Neural cell (in vitro differentiated cells): Measurements from ENCODE around the gene HDDC3. TPM values are rescaled to one million over a fixed set of nuclear protein-coding genes. Genes with fewer than 3 reads are reported as not detected.

Experiments used
- H2AFZ ChIP-seq: fragments of 200-600, 300-800 bp; sonication (generic), shearing (Covaris generic); 2 replicates; pipeline ENCODE4 v1.6.0; 2014; ENCODE audit warnings: low read depth, mild to moderate bottlenecking, antibody characterized with exemption, low read length, moderate library complexity
- H3F3A ChIP-seq: fragments of 200-600 bp; shearing (Covaris generic); 2 replicates; pipeline ENCODE4 v1.6.1; 2016; ENCODE audit warnings: mild to moderate bottlenecking, moderate library complexity, mixed read lengths, antibody characterized with exemption, low read length; ENCODE audit not compliant: insufficient read depth, poor library complexity, severe bottlenecking
- H3K27ac ChIP-seq: fragments of 200-600, 300-800 bp; sonication (generic), shearing (Covaris generic); 2 replicates; pipeline ENCODE4 v1.5.1; 2014; ENCODE audit warnings: mild to moderate bottlenecking, low read length, moderate library complexity
- H3K27me3 ChIP-seq: fragments of 300-800, 200-600 bp; sonication (generic), shearing (Covaris generic); 2 replicates; pipeline ENCODE4 v1.6.0; 2014; ENCODE audit warnings: mild to moderate bottlenecking, low read depth, low read length, moderate library complexity; ENCODE audit not compliant: insufficient read depth
- H3K36me3 ChIP-seq: fragments of 300-800, 200-600 bp; sonication (generic), shearing (Covaris generic); 2 replicates; pipeline ENCODE4 v1.5.1; 2014; ENCODE audit warnings: mild to moderate bottlenecking, antibody characterized with exemption, low read length, moderate library complexity; ENCODE audit not compliant: insufficient read depth
- H3K4me2 ChIP-seq: fragments of 300-800, 200-600 bp; sonication (generic), shearing (Covaris generic); 2 replicates; pipeline ENCODE4 v1.6.0; 2014; ENCODE audit warnings: mild to moderate bottlenecking, low read length
- H3K4me3 ChIP-seq: fragments of 300-800, 200-600 bp; sonication (generic), shearing (Covaris generic); 2 replicates; pipeline ENCODE4 v1.5.1; 2014; ENCODE audit warnings: mild to moderate bottlenecking, low read length, moderate library complexity
- H3K79me2 ChIP-seq: fragments of 200-600 bp; shearing (Covaris generic); replicated peaks from 2 replicates; pipeline ENCODE4 v1.6.0; 2014; ENCODE audit warnings: mild to moderate bottlenecking, low read length, moderate library complexity; ENCODE audit not compliant: insufficient read depth
- H3K9ac ChIP-seq: fragments of 300-800, 200-600 bp; sonication (generic), shearing (Covaris generic); 2 replicates; pipeline ENCODE4 v1.6.1; 2016; ENCODE audit warnings: mild to moderate bottlenecking, low read length, mixed read lengths
- H3K9me2 ChIP-seq: fragments of 200-600 bp; shearing (Covaris generic); 2 replicates; pipeline ENCODE4 v1.6.1; 2016; ENCODE audit warnings: mild to moderate bottlenecking, low read length, mixed read lengths; ENCODE audit not compliant: insufficient read depth
- H3K9me3 ChIP-seq: fragments of 200-600, 300-800 bp; sonication (generic), shearing (Covaris generic); 2 replicates; pipeline ENCODE4 v1.6.1; 2016; ENCODE audit warnings: mild to moderate bottlenecking, mixed run types, low read length, moderate library complexity, mixed read lengths
- H4K20me1 ChIP-seq: fragments of 200-600 bp; shearing (Covaris generic); 2 replicates; pipeline ENCODE4 v1.6.1; 2016; ENCODE audit warnings: mild to moderate bottlenecking, mixed run types; ENCODE audit not compliant: insufficient read depth
- CTCF ChIP-seq: fragments of 450-650 bp; IDR thresholded peaks from 2 replicates; pipeline ENCODE4 v1.5.1; 2014; ENCODE audit warnings: antibody characterized with exemption, mild to moderate bottlenecking, moderate library complexity; ENCODE audit not compliant: poor library complexity, severe bottlenecking
- EZH2 ChIP-seq: fragments of 200-600, 300-800 bp; shearing (Covaris generic), sonication (generic); IDR thresholded peaks from 2 replicates; pipeline ENCODE4 v1.6.1; 2014; ENCODE audit warnings: antibody characterized with exemption, low read length, borderline replicate concordance, mild to moderate bottlenecking; ENCODE audit not compliant: insufficient read depth, poor library complexity, severe bottlenecking
- MXI1 ChIP-seq: fragments of 450-650 bp; conservative IDR thresholded peaks from 2 replicates; pipeline ENCODE4 v1.6.1; 2014; ENCODE audit warnings: antibody characterized with exemption, mild to moderate bottlenecking; ENCODE audit not compliant: poor library complexity, severe bottlenecking
- RAD21 ChIP-seq: fragments of 450-650 bp; conservative IDR thresholded peaks from 2 replicates; pipeline ENCODE4 v1.6.1; 2014; ENCODE audit warnings: antibody characterized with exemption, mild to moderate bottlenecking, moderate library complexity
- SMC3 ChIP-seq: fragments of 450-650 bp; conservative IDR thresholded peaks from 2 replicates; pipeline ENCODE4 v1.6.1; 2014; ENCODE audit warnings: antibody characterized with exemption, mild to moderate bottlenecking, moderate library complexity; ENCODE audit not compliant: poor library complexity
- TAF1 ChIP-seq: IDR thresholded peaks from 2 replicates; pipeline ENCODE4 v1.6.1; 2012; ENCODE audit warnings: low read depth
- polyA plus RNA-seq: library from polyadenylated mRNA; depleted of rRNA; stranded (reverse); fragments of >200 nt; gene quantifications from 2 replicates; pipeline ENCODE4 v1.2.3, GENCODE V29; 2014
- TF ChIP-seq, protein P1 (sequence below): IDR thresholded peaks from 2 replicates; pipeline ENCODE4 v1.6.1; 2012; ENCODE audit warnings: borderline replicate concordance

HDDC3 gene
- polyA plus RNA-seq, 1 donor from 2014 or later, result 20.1 TPM

DNA sequence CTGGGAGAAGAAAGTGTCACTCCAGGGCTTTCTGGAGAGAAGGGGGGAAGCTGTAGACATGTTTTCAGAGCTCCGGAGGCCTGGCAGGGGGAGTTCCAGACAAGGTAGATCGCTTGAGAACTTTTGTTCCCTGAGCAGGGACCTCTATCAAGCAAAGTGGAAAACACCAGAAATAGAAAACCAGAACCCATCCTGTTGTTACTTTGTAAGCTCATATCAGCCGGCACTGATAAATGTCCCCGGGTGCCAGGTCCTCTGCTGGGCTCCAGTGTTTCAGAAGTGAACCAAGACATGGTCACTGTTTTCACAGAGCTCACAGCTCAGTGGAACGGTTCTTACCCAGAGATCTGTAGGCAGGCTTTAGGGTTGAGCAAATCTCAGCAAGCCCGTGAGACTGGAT is 13.5 kb downstream of the HDDC3 start:
- Histone ChIP-seq H3K4me2 (no peak overlapping the region), H3K79me2 (no peaks in the 10 kb centered on the region), H3K9me2 (no peaks in the 10 kb centered on the region), H3K27me3 (no peaks in the 10 kb centered on the region), H3K9ac (no peak overlapping the region), H3K4me3 (no peak overlapping the region), H2AFZ (no peak overlapping the region), H3K27ac (no peak overlapping the region), H3K36me3 (no peaks in the 10 kb centered on the region), H3F3A (no peaks in the 10 kb centered on the region), H4K20me1 (no peaks in the 10 kb centered on the region), H3K9me3 (no peaks in the 10 kb centered on the region)
- TF ChIP-seq EZH2 (no peak), SMC3 (no peak), CTCF (no peak), TAF1 (no peak), RAD21 (no peak)
- TF ChIP-seq, protein P1, sequence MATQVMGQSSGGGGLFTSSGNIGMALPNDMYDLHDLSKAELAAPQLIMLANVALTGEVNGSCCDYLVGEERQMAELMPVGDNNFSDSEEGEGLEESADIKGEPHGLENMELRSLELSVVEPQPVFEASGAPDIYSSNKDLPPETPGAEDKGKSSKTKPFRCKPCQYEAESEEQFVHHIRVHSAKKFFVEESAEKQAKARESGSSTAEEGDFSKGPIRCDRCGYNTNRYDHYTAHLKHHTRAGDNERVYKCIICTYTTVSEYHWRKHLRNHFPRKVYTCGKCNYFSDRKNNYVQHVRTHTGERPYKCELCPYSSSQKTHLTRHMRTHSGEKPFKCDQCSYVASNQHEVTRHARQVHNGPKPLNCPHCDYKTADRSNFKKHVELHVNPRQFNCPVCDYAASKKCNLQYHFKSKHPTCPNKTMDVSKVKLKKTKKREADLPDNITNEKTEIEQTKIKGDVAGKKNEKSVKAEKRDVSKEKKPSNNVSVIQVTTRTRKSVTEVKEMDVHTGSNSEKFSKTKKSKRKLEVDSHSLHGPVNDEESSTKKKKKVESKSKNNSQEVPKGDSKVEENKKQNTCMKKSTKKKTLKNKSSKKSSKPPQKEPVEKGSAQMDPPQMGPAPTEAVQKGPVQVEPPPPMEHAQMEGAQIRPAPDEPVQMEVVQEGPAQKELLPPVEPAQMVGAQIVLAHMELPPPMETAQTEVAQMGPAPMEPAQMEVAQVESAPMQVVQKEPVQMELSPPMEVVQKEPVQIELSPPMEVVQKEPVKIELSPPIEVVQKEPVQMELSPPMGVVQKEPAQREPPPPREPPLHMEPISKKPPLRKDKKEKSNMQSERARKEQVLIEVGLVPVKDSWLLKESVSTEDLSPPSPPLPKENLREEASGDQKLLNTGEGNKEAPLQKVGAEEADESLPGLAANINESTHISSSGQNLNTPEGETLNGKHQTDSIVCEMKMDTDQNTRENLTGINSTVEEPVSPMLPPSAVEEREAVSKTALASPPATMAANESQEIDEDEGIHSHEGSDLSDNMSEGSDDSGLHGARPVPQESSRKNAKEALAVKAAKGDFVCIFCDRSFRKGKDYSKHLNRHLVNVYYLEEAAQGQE, result no peak

DNA sequence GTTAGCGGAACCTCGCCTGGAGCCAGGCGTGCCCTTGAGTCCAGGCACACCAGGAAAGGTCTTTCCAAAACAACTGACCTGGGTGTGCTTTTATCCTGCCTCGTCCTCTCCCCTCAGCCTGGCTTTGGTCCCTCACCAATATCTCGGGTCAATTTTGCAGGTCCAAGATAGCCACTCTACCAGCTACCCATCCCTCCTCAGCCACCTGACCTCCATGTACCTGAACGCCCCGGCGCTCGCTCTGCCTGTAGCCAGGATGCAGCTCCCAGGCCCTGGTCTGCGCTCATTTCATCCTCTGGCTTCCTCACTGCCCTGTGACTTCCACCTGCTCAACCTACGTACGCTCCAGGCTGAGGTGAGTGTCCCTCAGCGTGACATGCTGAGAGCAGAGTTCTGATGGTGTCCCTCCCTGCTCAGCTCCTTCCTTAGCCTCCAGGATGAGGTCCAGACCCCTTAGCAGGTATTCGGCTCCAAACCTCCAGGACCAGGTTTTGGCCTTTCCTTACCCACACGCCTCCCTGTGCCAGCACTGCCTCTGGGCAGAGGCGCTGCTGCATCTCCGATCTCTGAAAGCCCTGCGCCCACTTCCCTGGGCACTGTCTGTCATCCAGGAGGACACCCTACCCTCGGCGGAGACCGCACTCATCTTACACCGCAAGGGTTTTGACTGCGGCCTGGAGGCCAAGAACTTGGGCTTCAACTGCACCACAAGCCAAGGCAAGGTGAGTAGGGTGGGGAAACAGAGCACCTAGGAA is 14.1 kb downstream of the HDDC3 start:
- no peak overlapping the region for H3K4me2 ChIP-seq
- H3K4me3 ChIP-seq, result no peak overlapping the region
- no peaks in the 10 kb centered on the region for H4K20me1 ChIP-seq
- TF ChIP-seq SMC3 (no peak), RAD21 (no peak), MXI1 (no peak)
- TF ChIP-seq, protein P1, result no peak
- H3K79me2 ChIP-seq, result no peaks in the 10 kb centered on the region
- no peaks in the 10 kb centered on the region for H3F3A ChIP-seq
- H3K27ac ChIP-seq, result no peak overlapping the region
- H3K36me3 ChIP-seq, result no peaks in the 10 kb centered on the region
- no peak overlapping the region for H3K9ac ChIP-seq
- no peak overlapping the region for H2AFZ ChIP-seq
- no peaks in the 10 kb centered on the region for H3K9me2 ChIP-seq
- H3K9me3 ChIP-seq, result no peaks in the 10 kb centered on the region
- H3K27me3 ChIP-seq, result no peaks in the 10 kb centered on the region
